Activated B cell treated with CpG ODN at 0.5 μM for 24 hours (primary cell): ENCODE measurements around the gene ANGPTL2. TPM values are rescaled to one million over a fixed set of nuclear protein-coding genes. Genes with fewer than 3 reads are reported as not detected.

Experiments used
- ATAC-seq: fragments of 200-7000 bp; cut with Tn5 transposase; one replicate; pipeline ENCODE4 v1.10.0; 2021; ENCODE audit warnings: low read depth, mild to moderate bottlenecking, moderate library complexity
- CTCF ChIA-PET: fragments of 350-600 bp; sonication (Branson Sonifier 250); formaldehyde crosslinking; loops from one replicate; lab custom pipeline; 2021; ENCODE audit warnings: antibody characterized with exemption; lab: Charles Lee
- POLR2A ChIA-PET: fragments of 350-600 bp; sonication (Branson Sonifier 250); formaldehyde crosslinking; loops from one replicate; lab custom pipeline; 2021; ENCODE audit warnings: antibody characterized with exemption; lab: Charles Lee
- DNase-seq: peaks from one replicate; pipeline ENCODE4 v3.0.0; 2022
- H3K27ac Mint-ChIP-seq: one replicate; pipeline ENCODE4 v1.8.0; 2020; ENCODE audit warnings: mixed read lengths
- H3K27me3 Mint-ChIP-seq: one replicate; pipeline ENCODE4 v1.8.0; 2021; ENCODE audit warnings: mixed read lengths
- H3K36me3 Mint-ChIP-seq: one replicate; pipeline ENCODE4 v1.8.0; 2021; ENCODE audit warnings: low read depth, mixed read lengths
- H3K4me1 Mint-ChIP-seq: one replicate; pipeline ENCODE4 v1.8.0; 2021; ENCODE audit warnings: mixed read lengths
- H3K4me3 Mint-ChIP-seq: one replicate; pipeline ENCODE4 v1.8.0; 2020; ENCODE audit warnings: mild to moderate bottlenecking, mixed read lengths
- H3K9me3 Mint-ChIP-seq: one replicate; pipeline ENCODE4 v1.8.0; 2020; ENCODE audit warnings: mixed read lengths
- intact Hi-C: fragments of 100-400 bp; cut with micrococcal nuclease; formaldehyde crosslinking; loops from one replicate; pipeline ENCODE4 v1.15.1; 2024
- total RNA-seq: library from RNA; stranded (reverse); gene quantifications from 2 replicates; pipeline ENCODE4 v1.2.3, GENCODE V29; 2022
- TF ChIP-seq, protein P1 (sequence below): fragments of 200-600 bp; IDR thresholded peaks from one replicate; pipeline ENCODE4 v1.8.0; 2022; ENCODE audit warnings: antibody characterized with exemption, mild to moderate bottlenecking

ANGPTL2 gene
- total RNA-seq, 1 donor from 2014 or later = not detected

DNA sequence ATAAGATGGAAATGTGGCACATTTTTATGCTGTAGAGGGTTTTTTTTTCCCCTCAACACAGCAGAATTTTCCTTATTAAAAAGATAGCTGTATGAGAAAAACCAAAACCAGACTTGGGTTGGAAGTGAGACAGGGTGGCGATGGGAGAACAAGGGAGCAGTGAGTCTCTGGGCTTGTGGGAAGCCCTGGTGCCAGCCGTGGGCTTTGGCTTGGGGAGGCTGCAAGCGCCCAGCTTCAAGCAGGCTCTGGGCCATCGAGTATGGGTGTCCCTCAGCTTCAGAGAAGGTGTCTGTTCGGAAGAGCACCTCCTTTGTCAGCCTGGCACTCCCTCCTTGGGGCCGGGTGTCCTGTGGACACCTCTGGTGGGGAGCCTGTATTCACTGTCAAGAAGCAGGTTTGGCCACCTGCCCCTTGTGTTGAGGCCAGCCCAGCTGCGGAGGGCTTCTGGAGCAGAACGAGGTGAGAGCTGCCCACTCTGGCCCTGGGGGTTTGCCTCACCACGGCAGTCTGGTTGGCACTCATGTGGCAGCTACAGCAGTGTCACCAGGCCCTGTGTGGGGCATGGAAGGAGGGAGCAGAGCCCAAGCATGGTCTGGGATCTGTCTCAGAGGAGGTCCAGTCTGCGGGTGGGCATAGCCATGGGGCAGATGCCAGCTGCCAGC is 37.6 kb upstream of the ANGPTL2 start:
- Mint-ChIP-seq H3K36me3 (no peaks in the 10 kb centered on the region), H3K4me1 (peaks cover 25% of the 10 kb centered on the region), H3K9me3 (no peaks in the 10 kb centered on the region), H3K27me3 (no peaks in the 10 kb centered on the region), H3K27ac (no peak overlapping the region), H3K4me3 (no peak overlapping the region)
- TF ChIP-seq, protein P1, sequence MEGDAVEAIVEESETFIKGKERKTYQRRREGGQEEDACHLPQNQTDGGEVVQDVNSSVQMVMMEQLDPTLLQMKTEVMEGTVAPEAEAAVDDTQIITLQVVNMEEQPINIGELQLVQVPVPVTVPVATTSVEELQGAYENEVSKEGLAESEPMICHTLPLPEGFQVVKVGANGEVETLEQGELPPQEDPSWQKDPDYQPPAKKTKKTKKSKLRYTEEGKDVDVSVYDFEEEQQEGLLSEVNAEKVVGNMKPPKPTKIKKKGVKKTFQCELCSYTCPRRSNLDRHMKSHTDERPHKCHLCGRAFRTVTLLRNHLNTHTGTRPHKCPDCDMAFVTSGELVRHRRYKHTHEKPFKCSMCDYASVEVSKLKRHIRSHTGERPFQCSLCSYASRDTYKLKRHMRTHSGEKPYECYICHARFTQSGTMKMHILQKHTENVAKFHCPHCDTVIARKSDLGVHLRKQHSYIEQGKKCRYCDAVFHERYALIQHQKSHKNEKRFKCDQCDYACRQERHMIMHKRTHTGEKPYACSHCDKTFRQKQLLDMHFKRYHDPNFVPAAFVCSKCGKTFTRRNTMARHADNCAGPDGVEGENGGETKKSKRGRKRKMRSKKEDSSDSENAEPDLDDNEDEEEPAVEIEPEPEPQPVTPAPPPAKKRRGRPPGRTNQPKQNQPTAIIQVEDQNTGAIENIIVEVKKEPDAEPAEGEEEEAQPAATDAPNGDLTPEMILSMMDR = no peak
- intact Hi-C loops = no loop called here
- ChIA-PET POLR2A (no interaction called here), CTCF (no interaction called here)
- DNase-seq = no peak
- ATAC-seq = no peak

DNA sequence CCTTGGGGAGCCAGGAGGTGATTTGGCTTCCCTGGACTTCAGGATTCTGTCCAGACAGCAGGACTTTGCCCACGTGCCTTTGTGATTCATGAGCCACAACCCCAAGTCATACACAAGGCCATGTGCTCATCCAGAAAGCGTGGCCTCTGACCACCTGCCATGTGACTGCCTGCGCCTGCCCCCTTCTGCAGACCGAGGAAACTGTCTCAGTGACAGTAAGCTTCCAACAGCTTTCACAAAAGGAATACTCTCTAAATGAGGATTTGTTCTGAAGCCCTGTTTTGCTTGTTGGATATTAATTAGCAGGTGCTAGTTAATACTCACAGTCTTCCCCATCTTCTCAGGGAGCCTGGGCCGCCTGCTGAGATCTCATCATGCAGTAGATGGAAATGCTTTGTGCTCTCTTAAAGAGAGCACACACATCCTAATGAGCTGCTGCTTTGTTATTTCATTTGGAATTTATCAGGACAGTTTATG is 36.9 kb upstream of the ANGPTL2 start:
- Mint-ChIP-seq H3K4me1 (peaks cover 29% of the 10 kb centered on the region), H3K27ac (no peak overlapping the region), H3K4me3 (no peak overlapping the region), H3K36me3 (no peaks in the 10 kb centered on the region), H3K27me3 (no peaks in the 10 kb centered on the region), H3K9me3 (no peaks in the 10 kb centered on the region)
- ATAC-seq (no peak), DNase-seq (no peak)
- TF ChIP-seq, protein P1 = no peak
- intact Hi-C loops = no loop called here
- ChIA-PET POLR2A (no interaction called here), CTCF (no interaction called here)

DNA sequence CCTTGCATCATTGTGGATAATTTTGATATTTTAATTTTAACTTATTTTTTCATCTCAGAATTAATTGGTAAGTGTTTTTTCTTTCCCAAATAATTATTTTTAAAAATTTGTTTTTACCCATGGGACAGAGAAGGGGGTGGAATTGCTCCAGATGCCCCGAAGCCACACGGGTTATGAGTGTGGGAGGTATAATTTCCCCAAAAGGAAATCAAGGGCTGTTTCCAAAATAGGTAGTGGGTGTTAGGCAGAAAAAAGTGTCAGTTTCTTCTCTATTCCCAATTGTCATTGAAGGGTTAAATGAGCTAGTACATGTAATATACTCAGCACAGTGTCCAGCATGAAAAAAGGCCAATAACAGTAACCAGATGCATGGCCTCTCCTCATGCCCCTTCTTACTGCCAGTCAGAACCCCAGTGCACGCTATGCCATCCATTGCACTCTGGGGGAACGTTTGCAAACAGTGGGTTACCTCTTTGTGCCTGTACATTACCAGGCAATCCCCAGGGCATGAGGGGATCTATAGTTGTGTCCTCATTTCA is 36.4 kb upstream of the ANGPTL2 start:
- ATAC-seq (no peak), DNase-seq (no peak)
- TF ChIP-seq, protein P1 = no peak
- H3K27ac Mint-ChIP-seq = no peak overlapping the region
- no peaks in the 10 kb centered on the region for H3K27me3 Mint-ChIP-seq
- ChIA-PET POLR2A (no interaction called here), CTCF (no interaction called here)
- peaks cover 33% of the 10 kb centered on the region for H3K4me1 Mint-ChIP-seq
- intact Hi-C loops = no loop called here
- H3K36me3 Mint-ChIP-seq = no peaks in the 10 kb centered on the region
- no peaks in the 10 kb centered on the region for H3K9me3 Mint-ChIP-seq
- H3K4me3 Mint-ChIP-seq = no peak overlapping the region

DNA sequence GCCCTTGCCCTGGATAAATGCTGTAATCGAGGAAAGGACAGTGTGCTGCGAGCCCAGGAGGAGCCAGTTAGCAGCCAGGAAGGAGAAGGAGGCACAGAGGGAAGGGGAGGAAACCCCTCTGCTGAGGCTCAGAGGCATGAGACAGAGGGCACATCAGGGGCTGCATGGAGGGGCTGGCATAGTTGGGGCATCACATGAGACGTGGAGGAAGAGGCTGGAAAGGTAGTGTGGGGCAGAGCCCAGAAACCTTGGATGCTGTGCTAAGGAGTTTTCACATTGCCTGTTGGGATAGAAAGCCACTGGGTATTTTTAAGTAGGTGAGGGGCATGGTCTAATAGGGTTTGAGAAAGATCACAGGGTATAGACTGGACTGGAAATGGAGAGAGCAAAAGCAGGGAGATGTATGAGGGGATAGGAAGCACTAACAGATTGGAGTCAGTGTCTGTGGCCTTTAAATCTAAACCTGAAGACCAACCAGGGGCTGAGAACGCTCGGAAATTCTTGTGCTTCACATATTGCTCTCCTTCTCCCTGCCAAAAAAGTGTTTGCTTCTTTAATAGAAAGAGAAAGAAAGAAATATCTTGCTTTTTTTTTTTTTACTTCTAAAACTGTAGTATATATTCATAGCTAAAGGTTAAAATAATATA is 33.0 kb upstream of the ANGPTL2 start:
- H3K27me3 Mint-ChIP-seq = no peaks in the 10 kb centered on the region
- no peak for DNase-seq
- ChIA-PET CTCF (no interaction called here), POLR2A (interaction anchor here (2.4 kb wide), 1 partner anchor 11 kb away, joined by 13 read pairs; no protein-coding TSS in a partner anchor)
- intact Hi-C loops = no loop called here
- H3K4me3 Mint-ChIP-seq = no peak overlapping the region
- H3K4me1 Mint-ChIP-seq = peaks cover 31% of the 10 kb centered on the region
- no peaks in the 10 kb centered on the region for H3K36me3 Mint-ChIP-seq
- TF ChIP-seq, protein P1 = no peak
- H3K9me3 Mint-ChIP-seq = no peaks in the 10 kb centered on the region
- H3K27ac Mint-ChIP-seq = no peak overlapping the region
- no peak for ATAC-seq
